ENCODE measurements around the gene RSRP1.

- TF ChIP-seq POLR2A (IDR thresholded peaks at IDR 0.05; ENCODE audit: low read depth, low read length): no peak
- no peak for TF ChIP-seq SPI1 (IDR thresholded peaks at IDR 0.05; ENCODE audit: low read depth, low read length)
- TF ChIP-seq TAF1 (IDR thresholded peaks at IDR 0.05; ENCODE audit: low read depth, low read length): no peak
- TF ChIP-seq POLR2AphosphoS5 (IDR thresholded peaks at IDR 0.05; ENCODE audit: low read depth, low read length): no peak
These were observed 838 bp upstream of the RSRP1 start for GRCh38 chr1:25247829-25248754.

Data from GM12891 (cell line).